ENCODE results near the gene ZSCAN5A.

GRCh38 chr19:56333506-56333905 lies 18.9 kb upstream of the ZSCAN5A start:
- TF ChIP-seq POLR2A (IDR thresholded peaks at IDR 0.05; ENCODE audit: low read depth, low read length) (no peak), TAF1 (IDR thresholded peaks at IDR 0.05; ENCODE audit: low read depth, low read length) (no peak), POLR2AphosphoS5 (IDR thresholded peaks at IDR 0.05; ENCODE audit: low read depth, low read length) (no peak), SPI1 (IDR thresholded peaks at IDR 0.05; ENCODE audit: low read depth, low read length) (no peak), POU2F2 (IDR thresholded peaks at IDR 0.05; ENCODE audit: low read depth, low read length) (no peak), PAX5 (IDR thresholded peaks at IDR 0.05; ENCODE audit: insufficient read depth, low read length, severe bottlenecking) (no peak)
